ENCODE data around the gene CCDC47.
A peak's percentile ranks its signal among the peaks of the same experiment; 100 is the strongest.

CCDC47 gene

DNA sequence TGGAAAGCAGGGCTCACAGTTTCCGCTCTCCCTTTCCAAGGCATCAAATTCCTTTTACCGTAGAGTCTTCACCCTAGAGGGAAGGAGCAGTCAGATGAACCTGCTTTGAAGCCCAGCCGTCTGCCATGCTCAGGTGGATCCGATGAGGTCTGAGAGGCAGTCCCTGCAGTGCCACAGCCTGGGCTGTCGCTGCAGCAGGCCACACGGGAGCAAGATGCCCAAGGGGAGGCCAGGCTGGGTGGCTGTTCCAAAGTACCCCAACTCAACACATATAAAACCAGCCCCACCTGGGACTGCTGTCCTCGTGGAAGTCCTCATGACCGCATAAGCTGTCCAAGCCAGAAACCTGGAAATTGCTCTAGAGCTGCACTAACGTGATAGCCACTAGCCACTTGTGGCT lies 68.6 kb downstream of the CCDC47 start:
- TF ChIP-seq, protein P1, sequence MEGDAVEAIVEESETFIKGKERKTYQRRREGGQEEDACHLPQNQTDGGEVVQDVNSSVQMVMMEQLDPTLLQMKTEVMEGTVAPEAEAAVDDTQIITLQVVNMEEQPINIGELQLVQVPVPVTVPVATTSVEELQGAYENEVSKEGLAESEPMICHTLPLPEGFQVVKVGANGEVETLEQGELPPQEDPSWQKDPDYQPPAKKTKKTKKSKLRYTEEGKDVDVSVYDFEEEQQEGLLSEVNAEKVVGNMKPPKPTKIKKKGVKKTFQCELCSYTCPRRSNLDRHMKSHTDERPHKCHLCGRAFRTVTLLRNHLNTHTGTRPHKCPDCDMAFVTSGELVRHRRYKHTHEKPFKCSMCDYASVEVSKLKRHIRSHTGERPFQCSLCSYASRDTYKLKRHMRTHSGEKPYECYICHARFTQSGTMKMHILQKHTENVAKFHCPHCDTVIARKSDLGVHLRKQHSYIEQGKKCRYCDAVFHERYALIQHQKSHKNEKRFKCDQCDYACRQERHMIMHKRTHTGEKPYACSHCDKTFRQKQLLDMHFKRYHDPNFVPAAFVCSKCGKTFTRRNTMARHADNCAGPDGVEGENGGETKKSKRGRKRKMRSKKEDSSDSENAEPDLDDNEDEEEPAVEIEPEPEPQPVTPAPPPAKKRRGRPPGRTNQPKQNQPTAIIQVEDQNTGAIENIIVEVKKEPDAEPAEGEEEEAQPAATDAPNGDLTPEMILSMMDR (IDR thresholded peaks at IDR 0.05; ENCODE audit: extremely low read depth, insufficient read depth, missing control alignments) = no peak
- in situ Hi-C loops (cut with MboI; ENCODE audit: low pct_unique_long_range_greater_than_20kb, low sequenced_read_pairs, unreplicated experiment) = no loop called here
- no peak for DNase-seq (ENCODE audit: low spot score)

DNA sequence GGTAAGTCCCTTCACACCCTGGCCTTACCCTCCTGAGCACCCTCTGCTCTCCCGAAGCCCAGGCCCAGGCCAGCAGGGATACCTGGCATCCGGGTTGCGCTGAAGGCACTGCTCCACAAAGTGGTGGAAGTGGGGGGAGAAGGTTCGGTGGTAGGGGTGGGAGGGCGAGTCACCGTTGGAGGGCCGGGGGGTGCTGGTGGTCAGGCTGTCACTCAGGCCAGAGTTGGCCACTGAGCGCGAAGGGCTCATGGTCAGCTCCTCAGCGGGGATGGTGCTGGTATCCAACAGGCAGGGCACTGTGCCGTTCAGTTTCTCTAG lies 69.2 kb downstream of the CCDC47 start:
- DNase-seq (ENCODE audit: low spot score) = no peak
- in situ Hi-C loops (cut with MboI; ENCODE audit: low pct_unique_long_range_greater_than_20kb, low sequenced_read_pairs, unreplicated experiment) = no loop called here
- TF ChIP-seq, protein P1 (IDR thresholded peaks at IDR 0.05; ENCODE audit: extremely low read depth, insufficient read depth, missing control alignments) = no peak

DNA sequence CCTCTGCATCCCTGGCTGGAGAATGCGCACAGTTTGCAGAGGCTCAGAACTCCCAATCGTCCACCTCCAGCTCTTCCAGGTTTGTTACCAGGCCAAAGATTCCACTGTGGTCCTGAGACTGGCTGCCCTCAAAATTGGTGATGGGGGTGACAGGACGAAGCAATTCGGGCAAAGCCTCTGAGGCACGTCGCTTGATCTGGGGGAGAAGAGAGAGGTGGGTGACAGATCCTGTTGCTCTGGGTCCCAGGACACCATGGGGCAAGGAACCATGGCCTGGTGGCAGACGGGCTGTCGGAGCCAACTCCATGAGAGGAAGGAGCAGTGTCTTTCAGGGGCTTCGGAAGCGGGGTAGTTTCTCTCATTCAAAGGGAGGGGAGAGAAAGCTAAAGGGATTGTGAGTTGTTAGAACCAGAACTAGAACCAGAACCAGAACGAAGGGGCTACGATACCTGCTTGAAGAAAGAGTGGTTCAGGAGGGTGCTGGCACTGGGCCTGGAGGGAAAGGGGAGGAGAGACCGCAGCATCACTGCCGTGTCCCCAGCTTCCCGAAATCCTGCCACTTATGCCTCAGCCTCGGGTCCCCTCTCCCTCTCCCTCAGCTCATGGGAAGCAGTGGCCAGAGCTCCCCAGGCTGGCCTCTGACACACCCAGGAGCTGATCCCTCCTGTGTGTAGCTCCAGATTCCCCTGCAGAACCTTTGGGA lies 69.7 kb downstream of the CCDC47 start:
- in situ Hi-C loops (cut with MboI; ENCODE audit: low pct_unique_long_range_greater_than_20kb, low sequenced_read_pairs, unreplicated experiment) = no loop called here
- TF ChIP-seq, protein P1 (IDR thresholded peaks at IDR 0.05; ENCODE audit: extremely low read depth, insufficient read depth, missing control alignments) = no peak
- no peak for DNase-seq (ENCODE audit: low spot score)

GRCh38 chr17:63703029-63703428 lies 70.4 kb downstream of the CCDC47 start:
- TF ChIP-seq, protein P1 (IDR thresholded peaks at IDR 0.05; ENCODE audit: extremely low read depth, insufficient read depth, missing control alignments) = no peak
- in situ Hi-C loops (cut with MboI; ENCODE audit: low pct_unique_long_range_greater_than_20kb, low sequenced_read_pairs, unreplicated experiment) = no loop called here

DNA sequence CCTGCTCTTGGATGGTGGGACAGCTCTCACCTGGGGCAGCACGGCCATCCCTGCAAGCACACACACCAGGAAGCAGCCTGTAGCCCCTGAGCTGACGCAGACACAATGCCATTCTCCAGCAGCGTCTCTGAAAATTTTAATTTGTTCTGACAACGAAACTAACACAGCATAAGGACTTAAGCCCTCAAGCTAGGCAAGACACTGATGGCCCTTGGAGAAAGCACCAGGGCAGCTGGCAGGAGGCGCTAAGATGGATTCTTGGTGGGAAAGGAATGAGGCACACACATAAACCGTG lies 70.7 kb downstream of the CCDC47 start:
- no peak for DNase-seq (ENCODE audit: low spot score)
- in situ Hi-C loops (cut with MboI; ENCODE audit: low pct_unique_long_range_greater_than_20kb, low sequenced_read_pairs, unreplicated experiment) = no loop called here
- TF ChIP-seq, protein P1 (IDR thresholded peaks at IDR 0.05; ENCODE audit: extremely low read depth, insufficient read depth, missing control alignments) = no peak

More at GRCh38 chr17:63703029-63703428, 70.4 kb downstream of the CCDC47 start:
- DNase-seq (ENCODE audit: low spot score) = no peak

DNA sequence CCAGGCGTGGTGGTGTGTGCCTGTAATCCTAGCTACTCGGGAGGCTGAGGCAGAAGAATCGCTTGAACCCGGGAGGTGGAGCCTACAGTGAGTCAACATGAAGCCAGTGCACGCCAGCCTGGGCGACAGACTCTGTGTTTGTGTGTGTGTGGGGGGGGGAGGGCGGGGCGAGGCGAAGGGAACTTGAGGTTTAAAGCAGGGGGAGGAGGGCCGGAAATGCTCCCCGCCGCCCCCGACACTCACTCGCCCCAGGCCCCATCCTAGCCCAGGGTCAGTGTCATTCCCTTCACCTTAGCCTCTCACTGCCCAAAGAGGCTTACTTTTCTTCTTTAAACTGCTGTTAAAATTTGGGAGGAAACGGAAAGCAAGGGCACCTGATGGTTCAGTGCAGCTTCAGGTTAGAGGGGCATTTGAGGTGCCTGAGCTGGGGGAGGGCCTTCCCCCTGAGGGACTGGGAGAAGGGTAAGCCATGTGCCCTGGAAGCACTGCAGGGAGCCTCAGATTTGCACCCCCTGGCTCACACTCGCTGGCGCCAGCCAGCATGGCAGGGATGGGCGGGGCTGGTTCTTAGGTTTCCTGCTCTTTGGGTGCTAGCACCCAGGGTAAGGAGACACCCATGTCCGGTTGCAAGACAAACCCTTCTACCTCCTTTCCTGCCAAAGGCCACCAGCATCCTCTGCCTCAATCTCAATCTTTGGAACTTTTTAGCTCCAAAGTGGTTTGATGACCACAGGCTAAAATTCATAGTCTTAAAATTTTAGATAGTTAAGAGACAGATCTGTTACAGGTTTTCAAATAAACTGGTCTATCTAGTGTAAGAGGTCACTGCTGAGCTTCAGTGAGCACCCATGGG lies 71.3 kb downstream of the CCDC47 start:
- in situ Hi-C loops (cut with MboI; ENCODE audit: low pct_unique_long_range_greater_than_20kb, low sequenced_read_pairs, unreplicated experiment) = no loop called here
- DNase-seq (ENCODE audit: low spot score) = peak; percentile 83
- TF ChIP-seq, protein P1 (IDR thresholded peaks at IDR 0.05; ENCODE audit: extremely low read depth, insufficient read depth, missing control alignments) = no peak
